ENCODE data around the gene TCERG1. TPM values are rescaled to one million over a fixed set of nuclear protein-coding genes. Genes with fewer than 3 reads are reported as not detected.

Gene TCERG1
- total RNA-seq, 1 donor from 2014 or later, result 47.3 TPM

DNA sequence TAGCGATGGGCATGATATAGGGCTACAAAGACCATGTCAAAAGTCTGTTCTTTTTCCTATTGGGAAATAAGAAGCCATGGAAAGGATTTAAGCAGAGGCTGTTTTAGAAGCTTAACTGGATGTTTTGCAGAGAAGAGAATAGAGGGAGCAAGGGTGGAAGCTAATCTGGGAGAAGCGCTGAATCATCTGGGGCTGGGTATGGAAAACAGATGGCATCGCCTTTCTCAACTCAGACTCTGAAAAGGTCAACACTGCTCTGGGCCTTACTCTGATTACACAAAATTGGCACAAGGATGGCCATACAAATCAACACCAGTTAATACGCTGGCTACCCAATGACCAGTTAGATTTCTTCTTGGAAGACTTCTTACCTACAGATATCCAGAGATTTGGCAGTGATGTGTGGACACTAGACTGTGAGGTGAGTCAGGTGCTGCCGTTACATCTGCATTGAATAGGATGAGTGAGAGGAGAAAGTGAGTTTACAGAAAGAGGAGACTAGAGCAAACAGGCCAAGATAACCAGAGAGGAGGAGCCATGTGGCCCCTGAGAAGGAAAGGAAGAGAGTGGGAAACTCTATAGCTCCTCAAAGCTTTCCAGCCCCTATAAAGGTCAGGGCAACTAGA is 6.2 kb upstream of the TCERG1 start:
- no peak for TF ChIP-seq CTCF (IDR thresholded peaks at IDR 0.05)
- no peak for DNase-seq (ENCODE audit: extremely low spot score, unreplicated experiment)
- Mint-ChIP-seq H3K4me1 (ENCODE audit: unreplicated experiment) (peaks cover 1% of the 10 kb centered on the region), H3K36me3 (ENCODE audit: unreplicated experiment) (no peaks in the 10 kb centered on the region), H3K27ac (ENCODE audit: unreplicated experiment) (no peak overlapping the region), H3K9me3 (ENCODE audit: unreplicated experiment) (no peaks in the 10 kb centered on the region), H3K4me3 (ENCODE audit: unreplicated experiment) (no peak overlapping the region), H3K27me3 (ENCODE audit: unreplicated experiment) (peaks cover 33% of the 10 kb centered on the region)

DNA sequence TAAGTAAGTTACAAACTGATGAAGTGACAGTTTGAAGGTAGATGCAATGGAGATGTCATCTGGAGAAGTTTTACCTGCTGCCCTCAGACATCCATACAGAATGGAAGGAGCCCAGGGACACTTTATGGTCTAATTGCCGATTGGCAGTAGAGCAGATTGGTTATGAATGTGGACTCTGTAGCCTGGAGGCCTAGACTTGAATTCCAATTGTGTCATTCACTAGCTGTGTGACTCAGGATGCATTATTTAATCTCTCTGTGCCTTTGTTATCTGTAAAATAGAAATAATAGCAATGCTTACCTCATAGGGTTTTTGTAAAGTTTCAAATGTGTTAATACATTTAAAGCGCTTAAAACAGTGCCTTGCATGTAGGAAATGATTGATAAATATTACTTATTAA is 5.2 kb upstream of the TCERG1 start:
- Mint-ChIP-seq H3K9me3 (ENCODE audit: unreplicated experiment) (no peaks in the 10 kb centered on the region), H3K36me3 (ENCODE audit: unreplicated experiment) (no peaks in the 10 kb centered on the region), H3K4me3 (ENCODE audit: unreplicated experiment) (no peak overlapping the region), H3K27ac (ENCODE audit: unreplicated experiment) (no peak overlapping the region), H3K4me1 (ENCODE audit: unreplicated experiment) (peaks cover 3% of the 10 kb centered on the region), H3K27me3 (ENCODE audit: unreplicated experiment) (peaks cover 28% of the 10 kb centered on the region)
- TF ChIP-seq CTCF (IDR thresholded peaks at IDR 0.05), result no peak
- DNase-seq (ENCODE audit: extremely low spot score, unreplicated experiment), result no peak

- H3K36me3 Mint-ChIP-seq (ENCODE audit: unreplicated experiment), result no peaks in the 10 kb centered on the region
- H3K27ac Mint-ChIP-seq (ENCODE audit: unreplicated experiment), result peak overlapping the region; percentile 97
- peak overlapping the region; percentile 95 for H3K4me3 Mint-ChIP-seq (ENCODE audit: unreplicated experiment)
- DNase-seq (ENCODE audit: extremely low spot score, unreplicated experiment), result no peak
- H3K4me1 Mint-ChIP-seq (ENCODE audit: unreplicated experiment), result peaks cover 24% of the 10 kb centered on the region
- TF ChIP-seq CTCF (IDR thresholded peaks at IDR 0.05), result no peak
- no peaks in the 10 kb centered on the region for H3K27me3 Mint-ChIP-seq (ENCODE audit: unreplicated experiment)
- H3K9me3 Mint-ChIP-seq (ENCODE audit: unreplicated experiment), result no peaks in the 10 kb centered on the region
Observed at GRCh38 chr5:146447734-146448380, 724 bp downstream of the TCERG1 start.

DNA sequence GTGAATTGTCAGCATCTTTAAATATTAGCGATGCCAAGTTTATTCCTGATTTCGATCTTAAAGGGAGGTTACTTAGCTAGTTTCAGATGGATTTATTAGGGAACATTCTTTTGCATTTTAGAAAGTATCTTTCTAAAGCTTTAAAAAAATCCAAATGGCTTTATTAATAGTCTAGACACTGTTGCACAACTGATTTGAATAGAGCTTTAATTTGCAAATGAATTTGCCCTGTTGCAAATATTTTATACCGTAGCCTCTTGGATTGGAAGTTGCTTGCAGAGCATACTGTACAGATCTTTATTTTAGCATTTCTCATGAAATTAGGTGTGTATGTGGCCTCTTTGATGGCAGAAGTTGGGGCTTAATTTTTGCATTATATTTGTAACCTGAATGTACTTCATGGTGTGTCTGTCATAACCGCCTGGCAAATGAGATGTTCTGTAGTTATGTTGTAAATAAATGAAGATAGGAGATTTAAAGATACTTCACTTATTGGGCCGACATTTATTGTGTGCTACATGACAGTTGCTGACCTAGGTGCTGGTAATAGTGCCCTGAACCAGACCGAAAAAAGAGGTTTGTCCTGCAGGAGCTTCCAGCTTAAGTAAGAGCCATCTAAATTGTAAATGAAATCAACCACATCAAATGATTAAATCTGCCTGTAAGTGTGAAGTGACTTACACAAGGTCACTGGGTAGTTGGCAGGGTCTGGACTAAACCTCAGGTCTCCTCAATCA is 1.8 kb downstream of the TCERG1 start:
- Mint-ChIP-seq H3K4me3 (ENCODE audit: unreplicated experiment) (peak overlapping the region; percentile 95), H3K27ac (ENCODE audit: unreplicated experiment) (no peak overlapping the region), H3K4me1 (ENCODE audit: unreplicated experiment) (peaks cover 24% of the 10 kb centered on the region), H3K27me3 (ENCODE audit: unreplicated experiment) (no peaks in the 10 kb centered on the region), H3K36me3 (ENCODE audit: unreplicated experiment) (no peaks in the 10 kb centered on the region), H3K9me3 (ENCODE audit: unreplicated experiment) (no peaks in the 10 kb centered on the region)
- DNase-seq (ENCODE audit: extremely low spot score, unreplicated experiment), result no peak
- no peak for TF ChIP-seq CTCF (IDR thresholded peaks at IDR 0.05)

DNA sequence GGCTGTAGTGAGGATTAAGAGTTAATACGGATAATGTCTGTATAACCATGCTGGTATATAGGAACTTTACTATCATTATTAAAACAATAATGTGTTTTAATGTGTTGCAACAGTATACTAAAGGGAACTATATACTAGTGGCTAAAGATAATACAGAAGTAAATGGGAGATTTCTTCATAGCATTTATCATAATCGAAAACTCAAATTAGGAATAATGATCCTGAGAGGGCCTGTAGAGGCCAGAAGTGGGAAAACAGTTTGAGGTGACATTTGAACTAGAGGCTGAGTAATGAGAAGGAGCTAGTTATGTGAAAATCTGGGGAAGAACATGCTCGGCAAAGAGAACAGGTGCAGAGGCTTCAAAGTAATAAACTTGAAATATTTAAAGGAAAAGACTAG is 2.9 kb downstream of the TCERG1 start:
- H3K36me3 Mint-ChIP-seq (ENCODE audit: unreplicated experiment), result no peaks in the 10 kb centered on the region
- no peaks in the 10 kb centered on the region for H3K27me3 Mint-ChIP-seq (ENCODE audit: unreplicated experiment)
- DNase-seq (ENCODE audit: extremely low spot score, unreplicated experiment), result no peak
- H3K9me3 Mint-ChIP-seq (ENCODE audit: unreplicated experiment), result no peaks in the 10 kb centered on the region
- TF ChIP-seq CTCF (IDR thresholded peaks at IDR 0.05), result no peak
- no peak overlapping the region for H3K4me3 Mint-ChIP-seq (ENCODE audit: unreplicated experiment)
- H3K4me1 Mint-ChIP-seq (ENCODE audit: unreplicated experiment), result peaks cover 24% of the 10 kb centered on the region
- H3K27ac Mint-ChIP-seq (ENCODE audit: unreplicated experiment), result no peak overlapping the region
